Thymus (tissue), 11 donors: ENCODE measurements around the gene ODAD3. TPM values are rescaled to one million over a fixed set of nuclear protein-coding genes. Genes with fewer than 3 reads are reported as not detected.
"Not testable (repeated sequence)": the region's sequence is repeated elsewhere in the genome, so short reads cannot be mapped to it uniquely, and the experiment has no call there.

ENCODE experiments used
- DNase-seq, 9 donors: peaks; one replicate each; pipeline ENCODE4 v3.0.0-alpha.2; 2013; ENCODE audit warnings: low spot score in 9 of 9, low read depth in 6 of 9, missing footprints in 1 of 9
- H3K27ac ChIP-seq, 2 donors: one replicate each; pipeline ENCODE4 v1.5.1; 2013; ENCODE audit warnings: control low read depth in 1 of 2, low read depth in 1 of 2, low read length in 1 of 2, mild to moderate bottlenecking in 1 of 2, moderate library complexity in 1 of 2
- H3K27me3 ChIP-seq, 2 donors: one replicate each; pipeline ENCODE4 v1.5.1; 2013; ENCODE audit warnings: low read length in 1 of 2; ENCODE audit not compliant: control insufficient read depth in 2 of 2, insufficient read depth in 1 of 2
- H3K36me3 ChIP-seq, 2 donors: one replicate each; pipeline ENCODE4 v1.5.1; 2013; ENCODE audit warnings: low read length in 1 of 2, mild to moderate bottlenecking in 1 of 2, moderate library complexity in 1 of 2; ENCODE audit not compliant: control insufficient read depth in 2 of 2, insufficient read depth in 2 of 2
- H3K4me1 ChIP-seq, 2 donors: one replicate each; pipeline ENCODE4 v1.5.1; 2013; ENCODE audit warnings: low read length in 2 of 2; ENCODE audit not compliant: control insufficient read depth in 2 of 2, insufficient read depth in 2 of 2
- H3K4me3 ChIP-seq, 2 donors: one replicate each; pipeline ENCODE4 v1.5.1; 2013; ENCODE audit warnings: low read length in 2 of 2, control low read depth in 1 of 2, mild to moderate bottlenecking in 1 of 2
- H3K9me3 ChIP-seq, 2 donors: one replicate each; pipeline ENCODE4 v1.5.1; 2013; ENCODE audit warnings: low read length in 1 of 2, mild to moderate bottlenecking in 1 of 2; ENCODE audit not compliant: control insufficient read depth in 2 of 2, insufficient read depth in 1 of 2
- WGBS: extraction: QIAGEN DNeasy Blood & Tissue Kit; methylation state at CpG from one replicate; pipeline ENCODE4 v1.1.7; 2013; 5-methylcytosine and 5-hydroxymethylcytosine counted together
- polyA plus RNA-seq: library from polyadenylated mRNA; stranded (reverse); fragments of 200-250 nt; gene quantifications from one replicate; pipeline ENCODE4 v1.2.3, GENCODE V29; 2013
- total RNA-seq: library from RNA; stranded (reverse); fragments of 120-200 nt; gene quantifications from one replicate; pipeline ENCODE4 v1.2.4, GENCODE V29; 2013
- donor health status: healthy.

The ODAD3 gene
- total and polyA plus RNA-seq, 2 donors = 0.09 to 0.64 TPM

DNA sequence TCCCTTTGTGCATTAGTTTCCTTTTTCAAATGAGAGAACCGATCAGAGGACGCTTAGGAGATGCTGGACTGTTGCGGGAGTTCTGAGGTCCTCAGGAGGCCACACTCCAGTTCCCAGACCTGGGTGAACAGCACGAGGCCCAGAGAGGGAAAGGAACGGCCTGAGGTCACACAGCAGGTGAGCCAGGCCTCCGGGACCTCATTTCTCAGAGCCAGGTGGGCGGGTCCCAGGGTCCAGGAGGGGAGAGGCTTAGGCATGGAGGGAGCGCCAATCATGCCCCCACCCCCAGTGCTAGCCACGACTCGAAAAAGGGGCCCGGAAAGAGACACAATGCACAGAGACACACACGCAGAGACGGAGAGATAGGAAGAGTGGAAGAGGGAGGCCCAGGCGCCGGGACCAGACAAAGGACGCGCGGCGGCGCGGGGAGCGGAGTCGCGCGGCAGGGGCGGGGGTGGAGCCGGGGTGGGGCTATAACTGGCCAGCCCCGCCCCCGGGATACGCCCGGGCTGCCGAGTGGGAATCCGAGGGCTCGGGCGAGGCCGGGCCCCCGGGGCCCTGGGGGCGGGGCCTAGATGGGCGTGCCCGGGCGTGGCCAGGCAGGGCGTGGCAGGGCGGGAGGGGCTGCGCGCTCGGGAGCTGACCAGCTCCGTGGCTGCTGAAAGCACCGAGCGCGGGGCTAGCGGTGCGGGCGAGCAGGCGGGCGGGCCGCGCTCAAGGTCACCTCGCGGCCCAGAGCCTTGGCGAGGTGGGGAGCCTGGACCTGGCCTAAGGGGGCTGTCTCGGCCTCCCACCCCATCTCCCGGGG, 44.4 kb upstream of the ODAD3 start:
- peak in 1 of 9 donors; percentile 22 for DNase-seq
- WGBS = 25% methylated on average over 62 of the region's 62 CpGs
- H3K4me3 ChIP-seq = no peak overlapping the region
- H3K27me3 ChIP-seq = peaks cover 51 to 76% of the 10 kb centered on the region in 2 donors
- peaks cover 0 to 12% of the 10 kb centered on the region in 2 donors for H3K36me3 ChIP-seq
- H3K4me1 ChIP-seq = peaks cover 8 to 26% of the 10 kb centered on the region in 2 donors
- H3K9me3 ChIP-seq = peaks cover 1 to 21% of the 10 kb centered on the region in 2 donors
- H3K27ac ChIP-seq = no peak overlapping the region

DNA sequence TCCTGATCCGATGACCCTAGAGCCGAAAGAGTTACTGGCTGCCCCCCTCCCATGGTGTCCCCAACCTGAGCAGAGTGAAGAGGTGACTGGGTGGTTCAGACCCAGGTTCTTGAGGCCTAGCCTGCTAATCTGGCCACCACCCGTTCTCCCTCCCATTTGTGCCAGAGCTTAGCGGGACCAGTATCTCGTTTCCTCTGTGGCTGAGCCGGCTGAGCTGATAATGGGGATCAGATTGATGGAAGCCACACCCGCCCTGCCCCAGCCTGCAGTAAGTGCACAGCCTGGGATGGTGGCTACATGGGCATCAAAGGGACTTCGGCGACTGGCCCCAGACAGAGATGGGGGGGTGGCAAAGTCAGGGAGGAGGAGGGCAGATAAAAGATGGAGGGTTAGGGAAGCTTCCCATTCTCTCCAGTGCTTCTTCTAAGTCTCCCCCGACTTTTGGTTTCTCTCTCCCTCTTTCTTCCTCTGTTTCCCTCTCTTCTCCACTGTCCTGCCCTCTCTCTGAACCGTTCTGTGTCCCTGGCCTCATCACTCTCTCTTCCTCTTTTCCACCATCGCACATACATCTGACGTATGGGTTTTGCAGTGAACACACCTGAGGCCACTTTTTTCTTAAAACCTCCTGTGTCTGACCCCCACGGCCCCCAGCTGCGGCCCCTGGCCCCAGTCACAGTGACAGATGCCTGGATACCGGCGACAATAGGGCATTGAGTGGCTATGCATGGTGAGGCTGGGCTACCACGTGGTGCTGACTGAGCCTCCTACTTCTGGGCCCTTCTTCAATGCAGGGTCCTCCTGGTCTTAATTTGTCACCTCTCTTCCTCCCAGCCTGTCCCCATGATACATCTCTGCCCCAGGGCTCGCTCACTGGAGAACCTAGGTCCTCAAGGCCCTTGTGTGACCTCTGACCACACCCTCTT, 43.5 kb upstream of the ODAD3 start:
- no peak overlapping the region for H3K27ac ChIP-seq
- H3K9me3 ChIP-seq = peaks cover 1 to 21% of the 10 kb centered on the region in 2 donors
- no peak for DNase-seq
- H3K4me1 ChIP-seq = peaks cover 8 to 26% of the 10 kb centered on the region in 2 donors
- peaks cover 0 to 5% of the 10 kb centered on the region in 2 donors for H3K36me3 ChIP-seq
- WGBS = 59% methylated on average over 19 of the region's 19 CpGs
- no peak overlapping the region for H3K4me3 ChIP-seq
- peaks cover 51 to 78% of the 10 kb centered on the region in 2 donors for H3K27me3 ChIP-seq

GRCh38 chr19:11475861-11476260, 40.9 kb upstream of the ODAD3 start:
- Histone ChIP-seq H3K36me3 (no peaks in the 10 kb centered on the region), H3K27ac (no peak overlapping the region), H3K9me3 (peaks cover 0 to 5% of the 10 kb centered on the region in 2 donors), H3K4me3 (no peak overlapping the region), H3K27me3 (peaks cover 32 to 54% of the 10 kb centered on the region in 2 donors), H3K4me1 (peaks cover 3 to 4% of the 10 kb centered on the region in 2 donors)
- WGBS = 93% methylated on average over 8 of the region's 8 CpGs
- DNase-seq = no peak

GRCh38 chr19:11475343-11475742, 40.4 kb upstream of the ODAD3 start:
- H3K9me3 ChIP-seq, H3K4me3 ChIP-seq, H3K4me1 ChIP-seq, H3K27ac ChIP-seq, DNase-seq, H3K36me3 ChIP-seq: not testable (repeated sequence)
- 93% methylated on average over 3 of the region's 3 CpGs for WGBS
- H3K27me3 ChIP-seq = peaks cover 27 to 49% of the 10 kb centered on the region in 2 donors

GRCh38 chr19:11473725-11474124, 38.8 kb upstream of the ODAD3 start:
- no peak for DNase-seq
- H3K27me3 ChIP-seq = peaks cover 11 to 35% of the 10 kb centered on the region in 2 donors
- H3K4me3 ChIP-seq = no peak overlapping the region
- WGBS = 92% methylated on average over 4 of the region's 4 CpGs
- no peaks in the 10 kb centered on the region for H3K4me1 ChIP-seq
- H3K9me3 ChIP-seq = no peaks in the 10 kb centered on the region
- H3K27ac ChIP-seq = no peak overlapping the region
- no peaks in the 10 kb centered on the region for H3K36me3 ChIP-seq

DNA sequence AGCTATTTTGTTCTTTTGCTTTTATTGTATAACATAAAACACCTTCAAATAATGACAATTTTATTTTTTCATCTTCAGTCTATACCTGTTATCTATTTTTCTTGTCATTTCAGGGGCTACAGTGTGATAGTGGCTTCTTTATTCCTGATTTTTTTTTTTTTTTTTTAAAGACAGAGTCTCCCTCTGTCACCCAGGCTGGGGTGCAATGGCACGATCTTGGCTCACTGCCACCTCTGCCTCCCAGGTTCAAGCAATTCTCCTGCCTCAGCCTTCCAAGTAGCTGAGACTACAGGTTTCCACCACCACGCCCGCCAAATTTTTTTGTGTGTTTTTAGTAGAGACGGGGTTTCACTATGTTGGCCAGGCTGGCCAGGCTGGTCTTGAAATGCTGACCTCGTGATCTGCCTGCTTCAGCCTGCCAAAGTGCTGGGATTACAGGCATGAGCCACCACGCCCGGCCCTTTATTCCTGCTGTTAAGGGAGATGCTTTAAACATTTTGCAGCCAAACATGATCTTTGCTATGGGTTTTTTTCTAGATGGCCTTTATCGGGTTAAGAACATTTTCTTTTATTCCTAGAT, 33.4 kb upstream of the ODAD3 start:
- H3K9me3 ChIP-seq, H3K4me1 ChIP-seq, H3K36me3 ChIP-seq, DNase-seq, H3K27ac ChIP-seq, H3K27me3 ChIP-seq, H3K4me3 ChIP-seq: not testable (repeated sequence)
- WGBS = 92% methylated on average over 8 of the region's 8 CpGs

- Histone ChIP-seq H3K27ac (no peak overlapping the region), H3K27me3 (peaks cover 0 to 2% of the 10 kb centered on the region in 2 donors), H3K36me3 (no peaks in the 10 kb centered on the region), H3K4me3 (no peak overlapping the region), H3K9me3 (no peaks in the 10 kb centered on the region), H3K4me1 (no peaks in the 10 kb centered on the region)
- WGBS = 53% methylated on average over 8 of the region's 8 CpGs
- no peak for DNase-seq
Observed at GRCh38 chr19:11465600-11465999, 30.7 kb upstream of the ODAD3 start.

- no peak overlapping the region for H3K27ac ChIP-seq
- no peak for DNase-seq
- H3K4me3 ChIP-seq = no peak overlapping the region
- 94% methylated on average over 11 of the region's 11 CpGs for WGBS
- H3K9me3 ChIP-seq = no peaks in the 10 kb centered on the region
- H3K27me3 ChIP-seq = peaks cover 0 to 6% of the 10 kb centered on the region in 2 donors
- no peaks in the 10 kb centered on the region for H3K4me1 ChIP-seq
- no peaks in the 10 kb centered on the region for H3K36me3 ChIP-seq
Observed at GRCh38 chr19:11464333-11465265, 29.7 kb upstream of the ODAD3 start.
